Gastroesophageal sphincter (tissue), 3 donors: ENCODE data around the gene PPP6R3.

Source experiments
- POLR2A ChIP-seq, 2 donors: fragments of 450-650 bp; IDR thresholded peaks; one replicate each; pipeline ENCODE4 v1.6.1; 2017; ENCODE audit warnings: antibody characterized with exemption in 2 of 2, mild to moderate bottlenecking in 2 of 2, moderate library complexity in 1 of 2
- POLR2AphosphoS5 ChIP-seq: sonication (generic); formaldehyde crosslinking; IDR thresholded peaks from one replicate; pipeline ENCODE4 v1.6.1; 2017; ENCODE audit warnings: antibody characterized with exemption
- TF ChIP-seq, protein P1 (sequence below), 4 experiments: fragments of 200-600 bp in 2 of 4; fragments of 450-650 bp in 2 of 4; sonication (generic) in 1 of 4; IDR thresholded peaks; one replicate each; pipeline ENCODE4 v1.5.1; 2017 to 2019; ENCODE audit warnings: antibody characterized with exemption in 4 of 4, mild to moderate bottlenecking in 2 of 4, moderate library complexity in 2 of 4

DNA sequence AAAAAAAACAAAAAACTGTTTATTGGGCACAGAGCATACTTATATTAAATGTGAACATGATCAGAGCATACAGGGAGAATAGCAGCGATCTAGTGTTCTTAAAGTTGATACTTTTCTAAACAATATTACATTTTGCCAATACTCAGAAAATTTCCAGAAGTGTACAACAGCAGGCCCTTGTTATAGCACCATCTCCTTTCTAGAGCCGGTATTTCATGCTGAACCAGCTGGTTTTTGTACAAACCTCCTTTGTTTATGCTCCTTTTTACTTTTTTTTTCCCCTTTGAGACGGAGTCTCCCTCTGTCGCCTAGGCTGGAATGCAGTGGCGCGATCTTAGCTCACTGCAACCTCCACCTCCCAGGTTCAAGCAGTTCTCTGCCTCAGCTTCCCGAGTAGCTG, 90.7 kb downstream of the PPP6R3 start:
- TF ChIP-seq, protein P1, sequence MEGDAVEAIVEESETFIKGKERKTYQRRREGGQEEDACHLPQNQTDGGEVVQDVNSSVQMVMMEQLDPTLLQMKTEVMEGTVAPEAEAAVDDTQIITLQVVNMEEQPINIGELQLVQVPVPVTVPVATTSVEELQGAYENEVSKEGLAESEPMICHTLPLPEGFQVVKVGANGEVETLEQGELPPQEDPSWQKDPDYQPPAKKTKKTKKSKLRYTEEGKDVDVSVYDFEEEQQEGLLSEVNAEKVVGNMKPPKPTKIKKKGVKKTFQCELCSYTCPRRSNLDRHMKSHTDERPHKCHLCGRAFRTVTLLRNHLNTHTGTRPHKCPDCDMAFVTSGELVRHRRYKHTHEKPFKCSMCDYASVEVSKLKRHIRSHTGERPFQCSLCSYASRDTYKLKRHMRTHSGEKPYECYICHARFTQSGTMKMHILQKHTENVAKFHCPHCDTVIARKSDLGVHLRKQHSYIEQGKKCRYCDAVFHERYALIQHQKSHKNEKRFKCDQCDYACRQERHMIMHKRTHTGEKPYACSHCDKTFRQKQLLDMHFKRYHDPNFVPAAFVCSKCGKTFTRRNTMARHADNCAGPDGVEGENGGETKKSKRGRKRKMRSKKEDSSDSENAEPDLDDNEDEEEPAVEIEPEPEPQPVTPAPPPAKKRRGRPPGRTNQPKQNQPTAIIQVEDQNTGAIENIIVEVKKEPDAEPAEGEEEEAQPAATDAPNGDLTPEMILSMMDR (IDR thresholded peaks at IDR 0.05), result no peak
- TF ChIP-seq POLR2A (IDR thresholded peaks at IDR 0.05) (no peak), POLR2AphosphoS5 (no peak)
